Fibroblast of pulmonary artery (primary cell): Measurements from ENCODE around the gene PPP2R2C.

Experiments
- DNase-seq: peaks from one replicate; pipeline ENCODE4 v3.0.0-alpha.2; 2010; ENCODE audit warnings: low read depth
- H3K4me3 ChIP-seq: replicated peaks from 2 replicates; pipeline ENCODE4 v1.5.1; 2011; ENCODE audit warnings: low read depth, mild to moderate bottlenecking, control low read depth, low read length, moderate library complexity
- CTCF ChIP-seq: IDR thresholded peaks from 2 replicates; pipeline ENCODE4 v1.5.1; 2011; ENCODE audit warnings: mild to moderate bottlenecking, control low read depth, low read length, inconsistent platforms; ENCODE audit errors: missing control alignments

PPP2R2C gene

GRCh38 chr4:6396696-6397236 lies 75.6 kb downstream of the PPP2R2C start:
- no peak overlapping the region for H3K4me3 ChIP-seq
- no peak for TF ChIP-seq CTCF
- DNase-seq = no peak

GRCh38 chr4:6395466-6396228 lies 76.8 kb downstream of the PPP2R2C start:
- no peak overlapping the region for H3K4me3 ChIP-seq
- no peak for TF ChIP-seq CTCF
- no peak for DNase-seq

GRCh38 chr4:6394671-6395081 lies 77.7 kb downstream of the PPP2R2C start:
- H3K4me3 ChIP-seq = no peak overlapping the region
- no peak for TF ChIP-seq CTCF
- no peak for DNase-seq

GRCh38 chr4:6393544-6394475 lies 78.6 kb downstream of the PPP2R2C start:
- no peak overlapping the region for H3K4me3 ChIP-seq
- TF ChIP-seq CTCF = no peak
- DNase-seq = no peak

GRCh38 chr4:6393066-6393465 lies 79.3 kb downstream of the PPP2R2C start:
- H3K4me3 ChIP-seq = no peak overlapping the region
- DNase-seq = no peak
- TF ChIP-seq CTCF = no peak

- no peak for TF ChIP-seq CTCF
- no peak for DNase-seq
- H3K4me3 ChIP-seq = no peak overlapping the region
Observed at GRCh38 chr4:6392407-6392806, 80.0 kb downstream of the PPP2R2C start.
